HFF-Myc (cell line): ENCODE measurements around the gene OTUD3.

Experiments
- DNase-seq: peaks from one replicate; pipeline ENCODE4 v3.0.0-alpha.2; 2011; ENCODE audit warnings: low read depth; ENCODE audit errors: extremely low read depth
- H3K4me3 ChIP-seq: replicated peaks from 2 replicates; pipeline ENCODE4 v1.5.1; 2011; ENCODE audit warnings: low read depth, mild to moderate bottlenecking, control low read depth, low read length
- CTCF ChIP-seq: IDR thresholded peaks from 2 replicates; pipeline ENCODE4 v1.5.1; 2012; ENCODE audit warnings: mild to moderate bottlenecking, low read depth, low read length, control low read depth; ENCODE audit errors: missing control alignments

Gene OTUD3

DNA sequence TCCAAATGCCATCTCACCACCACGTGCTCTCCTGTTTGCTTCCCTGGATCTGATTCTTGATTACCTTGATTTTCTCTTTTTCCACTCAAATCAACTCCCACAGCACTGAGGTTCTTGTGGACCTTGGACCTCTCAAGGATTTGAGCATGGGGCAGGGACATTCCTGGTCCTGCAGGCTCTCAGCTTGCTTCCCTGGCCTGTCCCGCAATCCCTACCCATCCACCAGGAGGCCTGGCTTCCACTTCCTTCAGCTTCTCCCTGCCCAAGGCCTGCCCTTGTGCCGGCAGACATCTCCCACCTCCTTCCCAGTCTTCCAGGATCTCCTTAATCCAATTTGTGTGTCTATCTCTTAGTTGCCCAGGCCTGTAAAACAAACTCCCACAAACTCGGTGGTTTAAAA, 75.6 kb downstream of the OTUD3 start:
- DNase-seq = no peak
- peak; percentile 18 for TF ChIP-seq CTCF
- no peak overlapping the region for H3K4me3 ChIP-seq

DNA sequence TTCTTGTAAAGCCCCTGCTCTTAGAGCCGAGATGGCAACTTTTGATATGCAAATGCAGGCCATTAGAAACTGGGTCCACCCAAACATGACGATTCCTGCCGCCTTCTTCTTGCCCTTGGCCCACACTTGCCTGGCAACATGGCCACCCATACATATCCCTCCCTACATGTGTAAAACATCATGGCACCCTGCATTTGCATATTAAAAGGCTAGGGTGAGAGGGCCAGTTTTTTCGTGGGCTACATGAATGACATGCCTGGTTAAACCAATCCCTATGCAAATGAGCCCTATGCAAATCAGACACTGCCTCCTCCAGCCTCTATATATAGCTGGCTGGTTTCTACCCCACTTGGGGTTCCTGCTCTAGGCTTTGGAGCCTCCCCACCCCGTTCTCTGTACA, 78.4 kb downstream of the OTUD3 start:
- DNase-seq = no peak
- no peak overlapping the region for H3K4me3 ChIP-seq
- TF ChIP-seq CTCF = no peak
